ENCODE data around the gene RBM23. TPM values are rescaled to one million over a fixed set of nuclear protein-coding genes. Genes with fewer than 3 reads are reported as not detected.
A peak's percentile ranks its signal among the peaks of the same experiment; 100 is the strongest.
"Not testable (repeated sequence)": the region's sequence is repeated elsewhere in the genome, so short reads cannot be mapped to it uniquely, and the experiment has no call there.

RBM23 gene
- 100 to 1,000 TPM; 111 to 151 (median 129) TPM for polyA plus RNA-seq (ENCODE audit: insufficient read length in 4 of 4)

- peak; percentile 100 for DNase-seq (ENCODE audit: low read depth in 4 of 4, low spot score in 2 of 4)
These were observed at the start of gene RBM23 for GRCh38 chr14:22918804-22919600. Gene RBM23, minus strand, starts transcription at chr14:22919149.

- DNase-seq (ENCODE audit: low read depth in 4 of 4, low spot score in 2 of 4): no peak
These were observed 47.9 kb upstream of the RBM23 start for GRCh38 chr14:22966783-22967269.

GRCh38 chr14:22965916-22966782, 47.2 kb upstream of the RBM23 start:
- DNase-seq (ENCODE audit: low read depth in 4 of 4, low spot score in 2 of 4): not testable (repeated sequence)

- no peak for DNase-seq (ENCODE audit: low read depth in 4 of 4, low spot score in 2 of 4)
These were observed 43.2 kb upstream of the RBM23 start for GRCh38 chr14:22962061-22962676.

GRCh38 chr14:22955702-22956569, 37.0 kb upstream of the RBM23 start:
- DNase-seq (ENCODE audit: low read depth in 4 of 4, low spot score in 2 of 4): no peak

GRCh38 chr14:22952418-22952817, 33.5 kb upstream of the RBM23 start:
- DNase-seq (ENCODE audit: low read depth in 4 of 4, low spot score in 2 of 4): no peak

GRCh38 chr14:22951795-22952194, 32.8 kb upstream of the RBM23 start:
- DNase-seq (ENCODE audit: low read depth in 4 of 4, low spot score in 2 of 4): not testable (repeated sequence)

GRCh38 chr14:22945642-22946041, 26.7 kb upstream of the RBM23 start:
- no peak for DNase-seq (ENCODE audit: low read depth in 4 of 4, low spot score in 2 of 4)

GRCh38 chr14:22939684-22940083, 20.7 kb upstream of the RBM23 start:
- no peak for DNase-seq (ENCODE audit: low read depth in 4 of 4, low spot score in 2 of 4)

GRCh38 chr14:22935156-22935555, 16.2 kb upstream of the RBM23 start:
- DNase-seq (ENCODE audit: low read depth in 4 of 4, low spot score in 2 of 4): no peak

GRCh38 chr14:22932146-22932545, 13.2 kb upstream of the RBM23 start:
- no peak for DNase-seq (ENCODE audit: low read depth in 4 of 4, low spot score in 2 of 4)

- peak in 2 of 4 donors; percentile 53 to 54 for DNase-seq (ENCODE audit: low read depth in 4 of 4, low spot score in 2 of 4)
These were observed 11.0 kb upstream of the RBM23 start for GRCh38 chr14:22929961-22930364.

- DNase-seq (ENCODE audit: low read depth in 4 of 4, low spot score in 2 of 4): peak; percentile 98 to 100 (median 100)
These were observed 10.4 kb upstream of the RBM23 start, which contains the start of gene PRMT5 for GRCh38 chr14:22929104-22929960. Gene PRMT5, minus strand, starts transcription at chr14:22929376. Its CDS starts 15 bp downstream, at chr14:22929361.

GRCh38 chr14:22928237-22929103, 9.5 kb upstream of the RBM23 start:
- no peak for DNase-seq (ENCODE audit: low read depth in 4 of 4, low spot score in 2 of 4)

- no peak for DNase-seq (ENCODE audit: low read depth in 4 of 4, low spot score in 2 of 4)
These were observed 7.4 kb upstream of the RBM23 start for GRCh38 chr14:22926316-22926715.

- DNase-seq (ENCODE audit: low read depth in 4 of 4, low spot score in 2 of 4): no peak
These were observed 6.6 kb upstream of the RBM23 start for GRCh38 chr14:22925513-22925912.

GRCh38 chr14:22923746-22924145, 4.8 kb upstream of the RBM23 start:
- DNase-seq (ENCODE audit: low read depth in 4 of 4, low spot score in 2 of 4): no peak

GRCh38 chr14:22922294-22922693, 3.3 kb upstream of the RBM23 start:
- DNase-seq (ENCODE audit: low read depth in 4 of 4, low spot score in 2 of 4): no peak
